Right lobe of liver (tissue), 6 donors: ENCODE data around the gene ROR2. TPM values are rescaled to one million over a fixed set of nuclear protein-coding genes. Genes with fewer than 3 reads are reported as not detected.

Experiments
- ATAC-seq, 4 donors: fragments of 200-7000 bp; cut with Tn5 transposase; one replicate each; pipeline ENCODE4 v1.9.1; 2020; ENCODE audit warnings: mild to moderate bottlenecking in 4 of 4, moderate library complexity in 4 of 4
- DNase-seq, 3 donors: peaks; one replicate each; pipeline ENCODE4 v3.0.0-alpha.2; 2020
- H3K27ac ChIP-seq, 3 donors: fragments of 200-600 bp; one replicate each; pipeline ENCODE4 v1.8.0; 2022
- H3K27me3 ChIP-seq, 2 donors: fragments of 200-600 bp; one replicate each; pipeline ENCODE4 v1.8.0; 2022
- H3K36me3 ChIP-seq, 4 donors: fragments of 200-600 bp; sonication (generic) in 1 of 4; one replicate each; pipeline versions ENCODE4 v1.5.1 to v1.8.0; 2017 to 2022; ENCODE audit warnings: control low read depth in 1 of 4
- H3K4me1 ChIP-seq, 4 donors: fragments of 200-600 bp; sonication (generic) in 1 of 4; one replicate each; pipeline versions ENCODE4 v1.5.1 to v1.8.0; 2017 to 2022; ENCODE audit warnings: control low read depth in 1 of 4
- H3K4me3 ChIP-seq, 3 donors: fragments of 200-600 bp; one replicate each; pipeline ENCODE4 v1.8.0; 2022
- H3K9me3 ChIP-seq, 4 donors: fragments of 200-600 bp; sonication (generic) in 1 of 4; one replicate each; pipeline versions ENCODE4 v1.5.1 to v1.8.0; 2017 to 2022; ENCODE audit warnings: control low read depth in 1 of 4
- POLR2A ChIP-seq: fragments of 450-650 bp; IDR thresholded peaks from one replicate; pipeline ENCODE4 v1.6.1; 2017; ENCODE audit warnings: antibody characterized with exemption, mild to moderate bottlenecking
- WGBS: methylation state at CpG from one replicate; pipeline ENCODE4 v1.1.6; 2018; ENCODE audit warnings: low coverage, low lambda C conversion rate; ENCODE audit not compliant: insufficient coverage; ENCODE audit errors: missing lambda C conversion rate; 5-methylcytosine and 5-hydroxymethylcytosine counted together
- intact Hi-C, 2 donors: fragments of 100-400 bp; cut with DNase I; formaldehyde crosslinking; loops; one replicate each; pipeline versions ENCODE4 v1.11.2 to v1.14.1; 2022
- total RNA-seq, 6 experiments: library from RNA; depleted of rRNA in 2 of 6; stranded (reverse); fragments of >200 nt in 2 of 6; fragmentation: NEBNext Ultra II Directional in 3 of 6; extraction: Animal tissue kit (Norgen Biotek cat#: 25700) in 3 of 6; gene quantifications; one replicate each; pipeline versions ENCODE4 v1.1.0 to v1.2.4, GENCODE V29; 2016 to 2023
- TF ChIP-seq, protein P1 (sequence below), 4 donors: fragments of 200-600 bp in 3 of 4; fragments of 450-650 bp in 1 of 4; IDR thresholded peaks; one replicate each; pipeline versions ENCODE4 v1.5.1 to v1.8.0; 2016 to 2022; ENCODE audit warnings: antibody characterized with exemption in 4 of 4, mild to moderate bottlenecking in 2 of 4
- donor health status: DM: no; HTN: yes; CAD: no.
- donor health status: DM: no; HTN: no; CAD: no.
- donor health status: DM: no; HTN: no; CAD: no.
- donor health status: DM: no; HTN: yes; CAD: no.
- donor health status: DM: no; HTN: yes; CAD: no.

ROR2 gene
- total RNA-seq, 6 experiments from 2014 or later, result 0.12 to 1.2 (median 0.49) TPM; not detected in 1

DNA sequence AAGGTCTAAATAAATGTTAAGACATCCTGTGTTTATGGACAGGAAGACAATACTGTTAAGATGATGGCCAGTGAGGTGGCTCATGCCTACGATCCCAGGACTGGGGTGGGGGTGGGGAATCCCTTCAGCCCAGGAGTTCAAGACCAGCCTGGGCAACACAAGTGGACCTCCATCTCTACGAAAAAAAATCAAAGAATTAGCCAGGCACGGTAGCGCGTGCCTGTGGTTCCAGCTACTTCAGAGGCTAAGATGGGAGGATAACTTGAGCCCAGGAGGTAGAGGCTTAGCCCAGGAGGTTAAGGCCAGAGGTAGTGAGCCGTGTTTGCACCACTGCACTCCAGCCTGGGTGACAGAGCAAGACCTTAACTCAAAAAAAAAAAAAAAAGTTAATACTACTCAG lies 5.3 kb downstream of the ROR2 start:
- TF ChIP-seq, protein P1, sequence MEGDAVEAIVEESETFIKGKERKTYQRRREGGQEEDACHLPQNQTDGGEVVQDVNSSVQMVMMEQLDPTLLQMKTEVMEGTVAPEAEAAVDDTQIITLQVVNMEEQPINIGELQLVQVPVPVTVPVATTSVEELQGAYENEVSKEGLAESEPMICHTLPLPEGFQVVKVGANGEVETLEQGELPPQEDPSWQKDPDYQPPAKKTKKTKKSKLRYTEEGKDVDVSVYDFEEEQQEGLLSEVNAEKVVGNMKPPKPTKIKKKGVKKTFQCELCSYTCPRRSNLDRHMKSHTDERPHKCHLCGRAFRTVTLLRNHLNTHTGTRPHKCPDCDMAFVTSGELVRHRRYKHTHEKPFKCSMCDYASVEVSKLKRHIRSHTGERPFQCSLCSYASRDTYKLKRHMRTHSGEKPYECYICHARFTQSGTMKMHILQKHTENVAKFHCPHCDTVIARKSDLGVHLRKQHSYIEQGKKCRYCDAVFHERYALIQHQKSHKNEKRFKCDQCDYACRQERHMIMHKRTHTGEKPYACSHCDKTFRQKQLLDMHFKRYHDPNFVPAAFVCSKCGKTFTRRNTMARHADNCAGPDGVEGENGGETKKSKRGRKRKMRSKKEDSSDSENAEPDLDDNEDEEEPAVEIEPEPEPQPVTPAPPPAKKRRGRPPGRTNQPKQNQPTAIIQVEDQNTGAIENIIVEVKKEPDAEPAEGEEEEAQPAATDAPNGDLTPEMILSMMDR (IDR thresholded peaks at IDR 0.05), result no peak
- TF ChIP-seq POLR2A, result no peak
- Histone ChIP-seq H3K36me3 (no peaks in the 10 kb centered on the region), H3K4me1 (peaks cover 0 to 13% (median 0%) of the 10 kb centered on the region in 4 donors), H3K27me3 (peaks cover 0 to 24% of the 10 kb centered on the region in 2 donors), H3K27ac (no peak overlapping the region), H3K4me3 (no peak overlapping the region), H3K9me3 (no peaks in the 10 kb centered on the region)
- intact Hi-C loops, result no loop called here
- ATAC-seq (no peak), DNase-seq (no peak)
- WGBS, result 33% methylated on average over 2 of the region's 6 CpGs

DNA sequence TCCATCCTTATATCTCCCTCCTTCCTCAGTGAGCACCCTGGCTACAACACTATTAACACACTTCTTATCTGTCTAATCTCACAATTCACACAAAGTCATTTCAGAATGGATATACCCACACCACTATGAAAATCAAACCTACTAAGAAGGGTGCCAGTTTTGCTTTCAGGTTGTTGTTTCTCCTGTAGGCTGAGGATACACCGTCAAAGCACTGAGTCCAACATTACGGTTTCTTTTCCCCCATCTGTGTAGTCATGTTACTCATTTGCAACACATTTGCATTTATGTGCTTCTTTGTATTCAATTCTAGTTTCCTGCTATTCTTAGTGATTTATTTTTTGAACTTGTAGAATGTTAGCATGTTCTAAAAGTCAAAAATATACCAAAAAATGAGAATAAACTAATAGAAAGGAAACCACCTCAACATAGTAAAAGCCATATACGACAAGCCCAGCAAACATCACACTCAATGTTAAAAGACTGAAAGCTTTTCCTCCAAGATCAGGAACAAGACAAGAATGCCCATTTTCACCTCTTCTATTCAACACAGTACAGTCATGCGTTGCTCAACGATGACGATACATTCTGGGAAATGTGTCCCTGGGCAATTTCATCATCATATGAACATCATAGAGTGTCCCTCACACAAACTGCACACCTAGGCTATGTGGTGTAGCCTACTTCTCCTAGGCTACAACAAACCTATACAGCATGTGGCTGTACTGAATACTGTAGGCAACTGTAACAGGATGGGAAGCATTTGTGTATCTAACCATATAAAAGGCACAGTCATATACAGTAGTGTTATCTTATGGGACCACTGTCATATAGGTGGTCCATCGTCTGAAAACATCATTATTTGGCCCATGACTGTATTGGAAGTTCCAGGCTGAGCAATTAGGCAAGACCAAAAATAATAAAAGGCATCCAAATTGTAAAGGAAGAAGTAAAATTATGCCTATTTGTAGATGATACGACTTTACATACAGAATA lies 6.3 kb downstream of the ROR2 start:
- H3K36me3 ChIP-seq, result no peaks in the 10 kb centered on the region
- no peak for TF ChIP-seq POLR2A
- TF ChIP-seq, protein P1 (IDR thresholded peaks at IDR 0.05), result no peak
- H3K27me3 ChIP-seq, result peaks cover 0 to 14% of the 10 kb centered on the region in 2 donors
- no peak for ATAC-seq
- H3K4me1 ChIP-seq, result peaks cover 0 to 4% (median 0%) of the 10 kb centered on the region in 4 donors
- intact Hi-C loops, result no loop called here
- no peak for DNase-seq
- H3K4me3 ChIP-seq, result no peak overlapping the region
- 68% methylated on average over 8 of the region's 8 CpGs for WGBS
- H3K9me3 ChIP-seq, result no peaks in the 10 kb centered on the region
- no peak overlapping the region for H3K27ac ChIP-seq

DNA sequence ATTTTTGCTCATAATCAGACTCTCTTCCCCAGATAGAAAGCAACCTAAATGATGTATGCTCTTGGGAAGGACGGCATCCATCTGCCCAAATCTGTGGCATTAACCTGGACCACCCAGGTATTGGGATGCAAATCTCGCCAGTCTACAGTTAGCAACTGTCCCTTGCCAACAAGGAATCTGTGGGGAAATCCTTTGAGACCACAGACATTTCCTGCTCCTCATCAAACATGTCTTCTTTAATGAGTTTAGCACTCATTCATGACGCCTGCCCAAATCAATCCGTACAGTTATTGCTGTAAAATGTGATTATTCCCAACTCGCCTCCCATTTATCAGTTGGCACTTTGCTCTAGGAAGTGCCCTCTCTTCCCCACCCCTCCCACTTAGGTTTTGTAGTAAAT lies 7.8 kb downstream of the ROR2 start:
- Histone ChIP-seq H3K27ac (no peak overlapping the region), H3K9me3 (no peaks in the 10 kb centered on the region), H3K4me1 (no peaks in the 10 kb centered on the region), H3K27me3 (no peaks in the 10 kb centered on the region), H3K36me3 (no peaks in the 10 kb centered on the region), H3K4me3 (no peak overlapping the region)
- no peak for TF ChIP-seq POLR2A
- TF ChIP-seq, protein P1 (IDR thresholded peaks at IDR 0.05), result no peak
- intact Hi-C loops, result no loop called here
- no peak for ATAC-seq
- no peak for DNase-seq
- 45% methylated on average over 5 of the region's 5 CpGs for WGBS

DNA sequence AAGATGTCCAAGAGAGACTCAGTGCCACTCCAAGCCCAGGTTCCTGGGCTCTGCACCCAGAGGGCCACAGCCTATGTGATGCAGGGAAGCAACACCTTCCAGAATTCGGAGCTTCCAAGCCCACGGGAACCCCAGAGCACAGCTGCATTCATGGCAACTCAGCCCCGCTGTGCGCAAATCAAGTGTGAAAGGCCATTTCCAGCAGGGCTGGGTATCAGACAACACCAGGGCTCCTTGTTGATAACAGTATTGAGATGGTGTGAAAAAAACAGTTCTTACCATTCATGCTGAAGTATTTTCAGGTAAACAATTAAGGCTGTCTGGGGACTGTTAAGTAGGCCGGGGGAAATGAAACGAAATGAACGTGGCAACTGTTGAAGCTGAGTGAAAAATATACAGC lies 10.1 kb downstream of the ROR2 start:
- Histone ChIP-seq H3K27me3 (no peaks in the 10 kb centered on the region), H3K9me3 (no peaks in the 10 kb centered on the region), H3K4me1 (no peaks in the 10 kb centered on the region), H3K4me3 (no peak overlapping the region), H3K36me3 (no peaks in the 10 kb centered on the region), H3K27ac (no peak overlapping the region)
- DNase-seq, result no peak
- intact Hi-C loops, result no loop called here
- WGBS, result 32% methylated on average over 3 of the region's 7 CpGs
- TF ChIP-seq POLR2A, result no peak
- TF ChIP-seq, protein P1 (IDR thresholded peaks at IDR 0.05), result no peak
- no peak for ATAC-seq
